ENCODE data around the gene SLC18A2.
"Not testable (repeated sequence)": the region's sequence is repeated elsewhere in the genome, so short reads cannot be mapped to it uniquely, and the experiment has no call there.

SLC18A2 gene

DNA sequence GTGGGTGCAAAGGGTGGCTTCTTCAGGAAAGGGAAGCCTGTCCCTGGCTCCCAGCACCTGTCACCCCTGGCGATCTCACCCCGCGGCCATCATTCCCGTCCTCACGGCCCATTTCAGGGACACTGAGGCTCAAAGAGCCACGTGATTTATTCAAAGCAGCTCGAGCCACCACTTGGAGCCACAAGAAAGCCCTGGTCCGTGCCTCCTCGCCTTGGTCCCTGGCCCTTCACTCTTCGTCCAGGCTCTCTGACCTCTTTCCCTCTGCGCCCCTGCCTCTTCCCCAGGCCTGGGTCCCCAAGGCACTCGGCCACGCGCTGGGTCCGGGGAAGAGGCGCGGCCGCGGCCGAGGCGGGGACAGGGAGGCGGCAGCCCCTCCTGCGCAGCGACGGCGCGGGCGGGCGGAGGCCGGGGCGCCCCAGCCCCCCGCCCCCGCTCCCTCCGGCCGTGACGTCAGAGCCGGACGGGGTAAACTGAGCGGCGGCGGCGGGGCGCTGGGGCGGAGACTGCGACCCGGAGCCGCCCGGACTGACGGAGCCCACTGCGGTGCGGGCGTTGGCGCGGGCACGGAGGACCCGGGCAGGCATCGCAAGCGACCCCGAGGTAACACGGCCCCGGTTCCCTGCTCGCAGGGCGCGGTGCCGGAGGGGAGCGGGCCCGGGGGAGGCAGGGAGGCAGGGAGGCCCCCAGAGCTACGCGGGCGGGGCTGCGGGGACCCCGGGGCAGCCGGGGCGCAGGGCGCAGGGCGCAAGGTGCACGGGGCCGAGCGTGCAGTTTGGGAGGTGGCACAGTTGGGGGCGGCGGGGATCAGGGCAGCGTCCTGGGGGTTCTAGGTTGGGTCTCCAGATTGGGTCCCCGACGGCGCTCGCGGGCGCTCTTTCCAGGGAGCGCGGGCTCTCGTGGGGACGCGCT is at the start of gene SLC18A2:
Gene SLC18A2, plus strand, starts transcription at position 494 of the 909 bp plus-strand sequence. CDS start 580 bp downstream, outside the sequence.
- no peak for DNase-seq (ENCODE audit: low read depth)

- no peak for DNase-seq (ENCODE audit: low read depth)
Measured at GRCh38 chr10:117197189-117197588, 43.7 kb upstream of the SLC18A2 start, which contains the start of gene KCNK18. Gene KCNK18 (plus strand): TSS chr10:117197489. CDS start chr10:117197489, 0 bp downstream.

DNA sequence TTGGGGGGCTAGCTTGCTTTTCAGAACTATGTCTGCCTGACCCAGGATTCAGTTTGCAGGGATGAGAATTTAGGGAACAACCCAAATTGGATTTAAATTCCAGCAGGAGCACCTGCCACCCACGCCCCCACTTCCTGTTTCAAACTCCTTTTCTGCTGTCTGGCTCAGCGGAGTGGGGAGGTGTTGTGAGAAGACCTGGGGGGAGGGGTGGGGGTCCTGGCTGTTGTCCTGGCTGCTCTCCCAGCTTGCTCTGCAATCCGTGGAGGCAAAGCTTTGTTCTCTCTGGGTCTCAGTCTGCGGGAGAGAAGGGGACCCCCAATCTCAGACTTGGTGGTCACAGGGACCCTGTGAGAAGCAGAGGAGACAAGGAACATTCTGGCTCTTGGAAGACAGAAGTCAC is 42.8 kb upstream of the SLC18A2 start:
- no peak for DNase-seq (ENCODE audit: low read depth)

GRCh38 chr10:117201826-117202225 is 39.1 kb upstream of the SLC18A2 start:
- DNase-seq (ENCODE audit: low read depth), result no peak

- DNase-seq (ENCODE audit: low read depth), result no peak
Measured at GRCh38 chr10:117204316-117204715, 36.6 kb upstream of the SLC18A2 start.

GRCh38 chr10:117212176-117212575 is 28.7 kb upstream of the SLC18A2 start:
- no peak for DNase-seq (ENCODE audit: low read depth)

DNA sequence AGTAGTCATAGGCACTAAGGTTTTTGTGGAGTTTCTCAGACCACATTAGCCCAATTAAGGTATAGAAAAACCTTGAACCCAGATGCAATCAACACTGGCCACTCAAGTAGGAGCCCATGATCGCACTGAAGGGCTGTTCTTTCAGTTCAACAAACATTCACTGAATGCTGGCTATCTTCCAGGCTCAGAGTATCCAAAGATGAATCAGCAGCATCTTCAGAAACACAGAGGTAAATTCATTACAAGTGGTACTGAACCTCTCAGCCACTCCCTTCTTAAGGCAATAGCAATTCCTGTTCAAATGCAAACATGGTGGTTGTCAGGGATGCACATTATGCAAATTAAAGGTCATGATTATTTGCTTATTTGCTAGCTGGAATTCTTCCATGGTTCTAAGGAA is 26.5 kb upstream of the SLC18A2 start:
- DNase-seq (ENCODE audit: low read depth), result no peak

DNA sequence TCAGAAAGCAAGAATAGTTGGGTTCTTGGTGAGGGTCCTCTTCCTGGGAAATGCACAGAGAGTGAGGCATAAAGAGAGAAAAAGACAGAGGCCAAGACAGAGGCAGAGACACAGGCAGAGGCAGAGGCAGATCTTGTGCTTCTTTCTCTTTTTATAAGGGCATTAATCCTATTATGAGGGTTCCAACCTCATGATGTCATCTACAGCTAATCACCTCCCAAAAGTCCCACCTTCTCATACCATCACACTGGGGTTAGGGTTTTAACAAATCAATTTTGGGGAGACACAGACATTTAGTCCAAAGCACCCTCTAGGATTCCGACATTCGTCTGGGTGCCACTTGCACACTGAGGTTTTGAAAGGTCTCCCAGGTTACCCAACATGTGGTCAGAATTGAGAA is 25.8 kb upstream of the SLC18A2 start:
- no peak for DNase-seq (ENCODE audit: low read depth)

DNA sequence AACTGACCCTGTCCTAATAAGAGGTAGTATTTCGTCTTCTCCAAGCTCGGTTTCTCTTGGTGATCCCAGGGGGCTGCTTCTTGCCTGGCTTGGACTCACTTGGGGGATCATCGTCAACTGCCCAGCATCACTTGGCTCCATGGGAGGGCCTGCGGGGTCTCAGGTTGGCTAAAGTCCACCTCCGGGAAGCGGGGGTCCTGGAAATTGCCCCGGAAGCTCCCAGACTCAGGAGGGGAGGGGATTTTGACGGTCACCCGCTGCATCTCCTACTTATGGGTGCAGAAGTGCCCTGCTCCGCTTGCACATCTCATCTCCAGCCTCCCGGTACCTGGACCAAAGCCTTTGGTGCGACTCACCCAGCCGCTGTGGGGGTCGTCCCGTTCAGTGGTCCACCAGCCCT is 24.9 kb upstream of the SLC18A2 start:
- no peak for DNase-seq (ENCODE audit: low read depth)

DNA sequence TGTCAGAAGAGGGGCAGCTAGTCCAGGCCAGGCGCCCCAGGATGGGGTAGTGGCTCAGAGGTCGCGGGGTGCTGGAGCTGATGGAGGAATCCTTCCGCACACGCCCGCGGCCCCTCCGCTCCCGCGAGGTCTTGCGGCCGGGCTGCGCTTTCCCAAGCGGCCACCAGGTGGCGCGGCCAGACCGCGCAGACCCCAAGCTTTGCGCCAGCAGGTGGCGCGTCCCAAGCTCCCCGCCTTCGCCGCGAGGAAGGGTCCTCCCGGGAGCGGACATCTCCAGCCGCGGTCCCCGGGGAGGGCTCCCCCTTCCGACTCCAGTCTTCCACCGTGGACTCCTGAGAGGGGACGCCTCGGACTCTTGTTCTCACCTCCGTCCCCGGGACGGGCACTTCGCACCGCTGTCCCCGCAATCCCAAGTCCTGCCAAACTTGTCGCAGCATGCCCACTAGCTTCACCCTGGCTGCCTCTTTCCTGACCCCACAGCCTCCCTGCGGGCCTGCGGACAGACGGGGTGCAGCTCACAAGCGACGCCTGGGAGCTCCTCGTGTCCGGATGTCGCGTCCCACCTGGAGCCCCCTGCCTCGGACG is 24.2 kb upstream of the SLC18A2 start:
- peak; percentile 46 for DNase-seq (ENCODE audit: low read depth)

DNA sequence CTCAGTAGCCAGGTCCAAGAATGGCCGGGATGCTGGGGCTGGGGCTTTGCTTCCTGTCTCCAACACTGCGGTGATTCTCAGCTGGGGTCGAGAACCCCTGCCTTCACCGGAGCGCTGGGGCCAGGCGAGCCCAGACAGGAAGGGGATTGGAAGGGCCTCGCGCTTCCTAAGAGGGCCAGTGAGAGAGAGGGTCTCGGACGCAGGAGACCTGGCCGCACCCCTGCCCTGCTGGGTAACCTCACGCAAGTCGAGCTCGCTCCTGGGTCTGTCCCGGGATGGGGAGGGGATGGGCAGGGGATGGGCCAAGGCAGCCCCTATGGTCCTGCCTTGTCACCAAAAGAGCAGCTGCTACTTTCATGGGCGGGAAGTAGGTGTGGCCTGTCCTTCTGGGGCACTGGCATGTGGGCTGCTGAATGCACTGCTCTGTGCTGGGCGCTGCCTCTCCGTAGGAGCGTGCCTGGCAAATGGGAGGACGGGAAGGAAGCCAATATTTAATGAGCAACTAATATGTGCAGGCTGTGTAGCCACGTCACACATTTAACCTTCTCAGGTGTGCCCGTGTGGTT is 23.6 kb upstream of the SLC18A2 start:
- DNase-seq (ENCODE audit: low read depth), result no peak

DNA sequence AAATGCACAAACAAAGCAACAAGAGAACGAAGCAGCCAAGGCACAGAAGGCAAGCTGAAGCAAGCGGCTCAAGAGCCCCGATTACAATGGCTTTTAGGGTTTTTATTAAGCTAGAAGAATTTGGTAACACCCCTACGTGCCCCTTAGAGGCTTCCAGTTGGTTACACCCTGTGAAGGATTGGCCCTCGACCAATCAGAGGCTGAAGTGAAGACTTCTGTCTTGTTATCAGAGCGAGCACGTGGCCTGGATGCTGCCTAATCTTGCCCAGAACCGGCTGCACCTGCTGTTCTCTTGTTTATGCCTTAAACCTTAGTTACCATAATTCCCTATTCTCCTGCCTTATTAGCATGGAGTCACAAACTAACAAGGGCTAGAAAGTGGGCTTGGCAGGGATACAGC is 22.3 kb upstream of the SLC18A2 start:
- no peak for DNase-seq (ENCODE audit: low read depth)

- no peak for DNase-seq (ENCODE audit: low read depth)
Measured at GRCh38 chr10:117221156-117221711, 19.7 kb upstream of the SLC18A2 start.

GRCh38 chr10:117222552-117222951 is 18.4 kb upstream of the SLC18A2 start:
- DNase-seq (ENCODE audit: low read depth), result no peak

GRCh38 chr10:117222976-117223692 is 17.8 kb upstream of the SLC18A2 start:
- DNase-seq (ENCODE audit: low read depth), result no peak

- no peak for DNase-seq (ENCODE audit: low read depth)
Measured at GRCh38 chr10:117223693-117224430, 17.1 kb upstream of the SLC18A2 start.

- DNase-seq (ENCODE audit: low read depth), result no peak
Measured at GRCh38 chr10:117224881-117225280, 16.0 kb upstream of the SLC18A2 start.

DNA sequence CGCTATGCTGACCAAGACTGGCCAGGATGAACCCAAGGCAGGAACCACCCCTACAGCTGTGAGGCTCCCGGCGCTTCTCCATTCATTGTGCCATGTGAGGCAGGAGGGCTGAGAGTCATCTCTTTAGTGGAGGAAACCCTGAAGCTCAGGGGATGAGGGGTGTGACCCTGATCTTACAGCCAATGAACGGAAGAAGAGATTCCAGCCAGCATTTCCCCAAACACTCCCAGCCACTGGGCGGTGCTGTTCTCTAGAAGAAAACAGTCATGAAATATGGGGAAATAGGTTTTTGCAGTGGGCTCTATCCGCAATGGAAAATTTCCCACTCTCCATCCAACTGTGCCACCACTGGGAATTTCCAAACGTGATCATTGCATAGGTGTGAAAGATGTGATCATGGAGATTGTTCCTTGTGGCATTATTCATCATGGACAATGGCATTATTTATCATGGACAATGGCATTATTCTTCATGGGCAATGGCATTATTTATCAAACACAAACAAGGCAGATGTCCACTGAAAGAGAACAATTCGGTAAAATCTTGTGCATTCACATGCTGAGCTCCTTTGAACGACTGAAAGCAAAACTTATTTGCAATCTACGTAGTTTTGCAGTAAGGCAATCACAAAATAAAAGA is 14.0 kb upstream of the SLC18A2 start:
- DNase-seq (ENCODE audit: low read depth), result no peak

- no peak for DNase-seq (ENCODE audit: low read depth)
Measured at GRCh38 chr10:117228210-117228609, 12.7 kb upstream of the SLC18A2 start.

GRCh38 chr10:117230107-117230506 is 10.8 kb upstream of the SLC18A2 start:
- not testable (repeated sequence) for DNase-seq (ENCODE audit: low read depth)

All from activated T-helper 1 cell treated with Interleukin-2 at 50 U/mL for 16 hours (primary cell).